Fibroblast of the aortic adventitia (primary cell): ENCODE data around the gene MAP3K9. TPM values are rescaled to one million over a fixed set of nuclear protein-coding genes. Genes with fewer than 3 reads are reported as not detected.
"Not testable (repeated sequence)": the region's sequence is repeated elsewhere in the genome, so short reads cannot be mapped to it uniquely, and the experiment has no call there.

ENCODE experiments used
- DNase-seq: peaks from one replicate; pipeline ENCODE4 v3.0.0-alpha.2; 2010; ENCODE audit warnings: low read depth
- H3K4me3 ChIP-seq: 2 replicates; pipeline ENCODE4 v1.5.1; 2011; ENCODE audit warnings: low read depth, mild to moderate bottlenecking, control low read depth, low read length, moderate library complexity
- total RNA-seq: library from RNA; depleted of rRNA; stranded (reverse); fragments of >200 nt; gene quantifications from 2 replicates; pipeline ENCODE4 v1.2.3, GENCODE V29; 2012; ENCODE audit warnings: low replicate concordance
- TF ChIP-seq, protein P1 (sequence below): IDR thresholded peaks from 2 replicates; pipeline ENCODE4 v1.5.1; 2011; ENCODE audit warnings: mild to moderate bottlenecking, low read length, control low read depth, inconsistent platforms; ENCODE audit not compliant: insufficient read depth

MAP3K9 gene
- total RNA-seq, 1 donor = under 0.01 TPM

DNA sequence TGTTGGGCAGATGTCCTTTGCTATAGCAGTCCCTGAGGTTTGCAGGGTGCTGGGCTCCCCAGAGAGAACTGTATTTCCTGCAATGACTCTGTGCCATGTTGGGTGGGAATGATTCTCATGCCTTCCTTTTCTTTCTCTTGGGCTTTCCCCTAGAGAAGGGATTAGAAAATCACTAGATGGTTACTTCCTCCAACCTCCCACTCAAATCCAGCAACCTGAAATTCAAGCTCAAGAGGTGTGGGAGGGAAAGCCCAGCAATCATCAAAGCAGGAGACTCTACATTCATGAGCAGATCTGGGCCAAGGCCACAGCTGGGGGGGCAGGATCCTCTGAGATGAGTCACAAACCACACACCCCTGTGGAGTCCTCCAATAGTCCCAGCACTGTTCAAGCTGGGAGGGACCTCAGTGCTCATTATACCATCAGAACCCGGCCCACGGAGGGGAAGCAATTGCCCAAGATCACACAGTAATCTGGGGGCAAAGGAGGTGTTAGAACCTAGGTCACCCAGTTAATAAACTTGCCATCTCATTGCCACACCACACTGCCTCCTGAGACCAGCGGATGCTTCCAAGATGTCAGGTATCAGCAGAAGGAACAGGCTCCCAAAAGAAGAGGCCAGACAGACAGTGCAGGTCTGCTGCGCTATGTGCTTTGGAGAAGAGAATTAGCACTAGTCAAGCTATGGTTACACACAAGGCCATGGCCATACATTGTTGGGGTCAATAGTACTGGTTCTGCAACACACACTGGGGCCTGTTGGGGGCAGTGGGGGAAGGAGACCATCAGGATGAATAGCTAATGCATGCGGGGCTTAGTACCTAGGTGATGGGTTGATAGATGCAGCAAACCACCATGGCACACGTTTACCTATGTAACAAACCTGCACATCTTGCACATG, 101.9 kb downstream of the MAP3K9 start:
- TF ChIP-seq, protein P1, sequence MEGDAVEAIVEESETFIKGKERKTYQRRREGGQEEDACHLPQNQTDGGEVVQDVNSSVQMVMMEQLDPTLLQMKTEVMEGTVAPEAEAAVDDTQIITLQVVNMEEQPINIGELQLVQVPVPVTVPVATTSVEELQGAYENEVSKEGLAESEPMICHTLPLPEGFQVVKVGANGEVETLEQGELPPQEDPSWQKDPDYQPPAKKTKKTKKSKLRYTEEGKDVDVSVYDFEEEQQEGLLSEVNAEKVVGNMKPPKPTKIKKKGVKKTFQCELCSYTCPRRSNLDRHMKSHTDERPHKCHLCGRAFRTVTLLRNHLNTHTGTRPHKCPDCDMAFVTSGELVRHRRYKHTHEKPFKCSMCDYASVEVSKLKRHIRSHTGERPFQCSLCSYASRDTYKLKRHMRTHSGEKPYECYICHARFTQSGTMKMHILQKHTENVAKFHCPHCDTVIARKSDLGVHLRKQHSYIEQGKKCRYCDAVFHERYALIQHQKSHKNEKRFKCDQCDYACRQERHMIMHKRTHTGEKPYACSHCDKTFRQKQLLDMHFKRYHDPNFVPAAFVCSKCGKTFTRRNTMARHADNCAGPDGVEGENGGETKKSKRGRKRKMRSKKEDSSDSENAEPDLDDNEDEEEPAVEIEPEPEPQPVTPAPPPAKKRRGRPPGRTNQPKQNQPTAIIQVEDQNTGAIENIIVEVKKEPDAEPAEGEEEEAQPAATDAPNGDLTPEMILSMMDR = no peak
- peak; percentile 24 for DNase-seq
- no peak overlapping the region for H3K4me3 ChIP-seq

DNA sequence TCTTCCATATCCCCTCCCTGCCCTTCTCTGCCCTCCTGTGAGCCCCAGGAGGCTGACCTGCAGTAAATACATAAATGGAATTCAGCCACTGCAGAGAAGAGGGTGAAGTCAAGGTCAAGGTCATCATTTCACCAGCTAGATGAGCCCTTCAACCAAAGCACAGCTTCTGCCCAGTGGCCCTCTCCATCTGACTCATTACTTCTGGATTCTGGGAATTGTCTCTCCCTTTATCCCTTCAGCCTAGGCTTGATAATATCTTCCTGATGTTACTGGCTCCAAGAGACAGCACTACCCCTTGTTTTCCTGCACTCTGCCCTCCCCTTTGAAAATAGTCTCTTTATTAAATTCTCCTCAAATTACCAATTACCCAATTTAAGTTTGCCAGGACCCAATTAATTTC, 103.1 kb downstream of the MAP3K9 start:
- TF ChIP-seq, protein P1 = no peak
- DNase-seq = no peak

DNA sequence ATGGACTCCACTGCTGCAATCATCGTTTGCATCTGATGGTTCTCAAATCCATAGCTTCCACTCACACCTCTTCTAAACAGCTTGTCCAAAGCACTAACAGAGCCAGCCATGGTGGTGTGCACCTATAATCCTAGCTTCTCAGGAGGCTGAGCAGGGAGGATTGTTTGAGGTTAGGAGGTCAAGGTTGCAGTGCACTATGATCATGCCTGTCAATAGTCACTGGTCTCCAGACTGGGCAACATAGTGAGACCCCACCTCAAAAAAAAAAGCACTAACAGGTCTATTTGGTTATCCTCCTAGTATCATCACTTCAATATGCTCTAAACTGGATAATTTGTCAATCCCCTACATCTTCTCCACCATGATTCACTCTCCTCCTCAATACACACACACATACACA, 104.4 kb downstream of the MAP3K9 start:
- DNase-seq = no peak
- TF ChIP-seq, protein P1 = no peak

More for the DNA sequence above, 103.1 kb downstream of the MAP3K9 start:
- H3K4me3 ChIP-seq = no peak overlapping the region

DNA sequence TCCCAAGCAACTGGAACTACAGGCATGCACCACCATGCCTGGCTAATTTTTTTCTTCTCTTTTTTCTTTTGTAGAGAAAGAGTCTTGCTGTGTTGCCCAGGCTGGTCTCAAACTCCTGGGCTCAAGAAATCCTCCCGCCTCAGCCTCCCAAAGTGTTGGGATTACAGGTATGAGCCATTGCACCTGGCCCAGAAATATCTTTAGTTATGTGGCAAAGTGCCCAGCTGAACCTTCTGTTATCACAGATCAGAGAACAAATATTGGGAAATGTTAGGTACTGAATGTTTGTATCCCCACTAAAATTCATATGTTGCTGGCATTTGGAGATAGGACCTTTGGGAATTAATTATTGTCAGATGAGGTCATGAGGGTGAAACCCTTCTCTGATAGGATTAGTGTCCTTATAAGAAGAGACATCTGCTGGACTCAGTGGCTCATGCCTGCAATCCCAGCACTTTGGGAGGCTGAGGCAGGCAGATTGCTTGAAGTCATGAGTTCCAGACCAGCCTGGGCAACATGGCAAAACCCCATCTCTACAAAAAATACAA, 105.6 kb downstream of the MAP3K9 start:
- H3K4me3 ChIP-seq, DNase-seq: not testable (repeated sequence)

More for the DNA sequence above, 104.4 kb downstream of the MAP3K9 start:
- H3K4me3 ChIP-seq = no peak overlapping the region

DNA sequence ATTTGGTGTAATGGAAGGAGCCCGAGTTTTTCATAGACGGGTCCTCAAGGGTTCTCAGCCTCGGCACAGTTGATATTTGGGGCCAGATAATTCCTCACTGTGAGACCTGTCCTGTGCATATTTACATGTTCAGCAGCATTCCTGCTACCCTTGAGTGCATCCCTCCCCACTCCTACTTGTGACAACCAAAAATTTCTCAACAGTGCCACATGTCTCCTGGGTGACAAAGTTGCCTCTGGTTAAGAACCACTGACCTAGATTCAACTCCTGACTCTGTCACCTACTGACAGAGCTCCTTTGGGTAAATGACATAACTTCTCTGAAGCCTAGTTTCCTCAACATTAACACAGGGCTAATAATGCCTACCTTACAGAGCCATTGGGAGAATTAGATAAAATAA, 107.2 kb downstream of the MAP3K9 start:
- DNase-seq = no peak
- H3K4me3 ChIP-seq = no peak overlapping the region
- TF ChIP-seq, protein P1 = no peak

DNA sequence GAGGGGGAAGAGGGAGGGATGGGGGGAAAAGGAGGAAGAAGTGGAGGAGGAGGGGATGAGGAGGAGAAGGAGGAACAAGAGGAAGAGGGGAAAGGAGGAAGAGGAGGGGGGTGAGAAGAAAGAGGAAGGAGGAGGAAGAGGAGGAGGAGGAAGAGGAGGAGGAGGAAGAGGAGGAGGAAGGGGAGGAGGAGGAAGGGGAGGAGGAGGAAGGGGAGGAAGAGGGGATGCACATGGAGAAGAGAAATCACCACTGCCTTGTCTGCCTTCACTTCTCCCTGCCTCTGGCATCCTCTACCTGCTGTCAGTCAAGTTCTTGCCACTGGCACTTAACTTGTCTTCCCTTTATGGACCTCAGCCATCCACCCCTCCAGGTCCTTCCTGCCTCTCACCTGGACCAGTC, 107.7 kb downstream of the MAP3K9 start:
- DNase-seq = no peak
- TF ChIP-seq, protein P1 = no peak
- H3K4me3 ChIP-seq = no peak overlapping the region

DNA sequence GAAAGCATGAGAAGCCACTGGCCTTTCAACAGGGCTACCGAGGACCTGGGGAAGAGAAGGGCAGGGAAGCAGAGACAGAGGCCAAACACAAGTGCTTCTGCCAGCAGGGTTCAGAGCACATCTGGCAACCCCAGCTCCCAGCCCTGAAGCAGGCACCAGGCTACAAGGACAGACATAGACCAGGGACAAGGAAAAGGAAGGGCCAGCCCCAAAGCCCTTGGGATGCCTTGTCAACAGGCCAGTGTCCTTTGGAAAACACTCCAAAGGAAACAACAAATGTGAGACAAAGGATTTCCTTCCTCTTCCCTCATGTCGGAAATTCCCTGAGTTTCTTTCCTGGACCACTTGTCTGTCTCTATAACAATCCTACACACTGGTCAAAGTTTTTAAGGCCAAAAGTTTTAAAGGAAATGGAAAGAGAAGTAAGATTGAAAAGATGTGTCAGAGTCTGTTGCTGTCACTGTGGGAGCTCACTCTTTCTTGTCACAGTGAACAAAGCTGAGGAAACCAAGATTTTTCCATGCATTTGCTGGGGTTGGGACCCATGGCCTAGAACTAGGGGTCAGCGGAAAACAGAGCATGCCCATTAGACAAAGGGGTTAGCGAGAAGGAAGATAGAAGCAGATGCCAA, 108.2 kb downstream of the MAP3K9 start:
- DNase-seq = no peak
- TF ChIP-seq, protein P1 = no peak
- H3K4me3 ChIP-seq = no peak overlapping the region
